HG03108 (cell line): ENCODE results near the gene E2F3.

Source experiments
- ATAC-seq: cut with Tn5 transposase; IDR thresholded peaks from one replicate; pipeline ENCODE4 v1.9.1; 2021; ENCODE audit warnings: moderate library complexity; ENCODE audit not compliant: unreplicated experiment

E2F3 gene

GRCh38 chr6:20402092-20402341 lies 338 bp downstream of the E2F3 start:
- ATAC-seq = no peak

- no peak for ATAC-seq
These were observed 827 bp downstream of the E2F3 start for GRCh38 chr6:20402342-20403069.

DNA sequence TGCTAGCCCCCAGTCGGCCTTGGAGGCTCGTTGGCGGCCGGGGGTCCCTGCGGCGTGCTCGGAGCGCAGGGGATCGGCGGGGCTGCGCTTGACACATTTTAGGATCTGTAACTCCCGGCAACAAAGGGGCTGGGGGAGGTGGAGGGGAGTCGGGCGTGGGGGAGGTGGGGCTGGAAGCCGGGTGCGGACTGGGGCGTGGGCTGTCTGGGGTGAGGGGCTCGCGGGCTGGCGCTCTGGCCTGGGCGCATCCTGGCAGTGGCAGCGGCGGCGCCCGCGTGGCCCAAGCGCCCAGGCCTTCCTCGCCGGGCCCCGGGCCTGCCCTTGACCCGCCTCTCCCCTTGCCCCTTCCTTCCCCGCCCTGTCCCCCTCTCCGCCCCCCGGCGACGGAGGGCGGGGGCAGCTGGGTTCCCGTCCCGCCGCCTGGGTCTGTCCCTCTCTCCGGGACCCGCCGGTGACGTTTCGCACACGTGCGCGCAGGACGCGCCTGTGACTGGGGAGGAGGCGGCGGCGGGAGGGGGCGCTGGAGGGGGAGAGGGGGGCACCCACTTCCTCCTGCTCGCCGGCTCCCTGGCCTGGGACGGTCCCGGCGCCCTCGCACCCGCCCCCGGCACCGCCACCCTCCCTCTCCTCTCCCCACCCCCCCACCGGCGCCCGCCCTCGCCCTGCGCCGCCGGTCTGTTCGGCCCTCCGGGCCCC lies 1.5 kb downstream of the E2F3 start:
- peak; percentile 46 for ATAC-seq

GRCh38 chr6:20403766-20404640 lies 2.3 kb downstream of the E2F3 start:
- no peak for ATAC-seq

- ATAC-seq = peak; percentile 19
These were observed 3.0 kb downstream of the E2F3 start for GRCh38 chr6:20404641-20405032.

GRCh38 chr6:20408851-20409250 lies 7.2 kb downstream of the E2F3 start:
- no peak for ATAC-seq

DNA sequence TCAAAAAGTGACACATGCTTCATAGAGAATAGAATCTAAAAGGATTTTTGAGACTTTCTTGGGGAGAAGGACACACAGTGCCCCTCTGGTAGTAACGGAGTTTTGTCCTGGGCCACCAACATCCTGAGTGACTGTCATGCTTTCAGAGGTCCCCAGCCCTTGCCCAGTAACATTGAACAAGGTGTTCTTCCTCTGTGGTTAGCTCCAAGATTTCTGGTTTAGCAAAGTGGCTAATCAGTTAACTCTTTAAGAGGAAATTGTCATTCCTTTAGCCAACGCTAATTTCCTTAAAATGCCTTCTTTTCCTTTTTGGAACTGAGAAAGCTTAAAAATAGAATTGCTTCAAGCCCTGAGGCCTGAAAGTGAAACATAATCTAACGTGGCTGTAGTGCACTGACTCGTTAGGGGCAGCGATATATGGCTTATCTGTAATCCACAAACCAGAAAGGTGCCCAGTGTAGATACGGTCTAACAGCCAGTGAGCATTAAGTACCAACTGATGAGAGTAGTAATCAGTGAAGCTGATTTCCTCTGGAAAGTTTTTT lies 7.8 kb downstream of the E2F3 start:
- peak; percentile 92 for ATAC-seq

- ATAC-seq = no peak
These were observed 9.9 kb downstream of the E2F3 start for GRCh38 chr6:20411544-20411943.

DNA sequence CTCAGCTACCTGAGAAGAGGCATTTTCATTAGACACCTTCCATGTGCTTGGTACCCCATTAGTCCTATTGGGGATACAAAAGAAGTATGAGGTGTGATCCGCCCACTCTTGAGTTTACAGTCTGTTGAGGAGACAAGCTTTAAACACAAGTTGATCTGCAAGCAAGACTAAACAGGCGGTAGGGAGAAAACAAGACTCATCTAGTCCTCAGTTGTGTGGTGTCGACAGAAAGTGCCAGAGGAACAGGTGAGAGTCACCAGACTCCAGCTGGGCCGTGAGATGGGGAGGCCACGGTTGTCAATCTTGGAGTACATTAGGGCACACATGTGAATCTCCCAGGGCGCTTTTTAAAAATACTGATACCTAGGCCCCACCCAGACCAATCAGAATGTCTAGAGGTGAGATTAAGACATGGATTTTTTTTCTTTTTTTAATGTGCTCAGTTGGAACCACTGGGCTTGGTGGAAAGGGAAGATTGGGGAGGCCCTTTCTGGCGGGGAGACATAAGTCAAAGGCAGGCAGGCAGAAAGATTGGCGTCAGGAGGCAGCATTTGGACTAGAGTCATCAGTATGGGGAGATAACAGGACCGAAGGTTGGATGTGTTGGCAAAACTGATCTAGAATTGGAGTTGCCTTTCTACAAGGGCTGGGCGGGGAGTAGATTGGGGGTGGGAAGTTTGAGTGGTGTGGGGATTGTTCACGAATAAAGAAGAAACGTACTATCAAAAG lies 10.4 kb downstream of the E2F3 start:
- ATAC-seq = no peak

DNA sequence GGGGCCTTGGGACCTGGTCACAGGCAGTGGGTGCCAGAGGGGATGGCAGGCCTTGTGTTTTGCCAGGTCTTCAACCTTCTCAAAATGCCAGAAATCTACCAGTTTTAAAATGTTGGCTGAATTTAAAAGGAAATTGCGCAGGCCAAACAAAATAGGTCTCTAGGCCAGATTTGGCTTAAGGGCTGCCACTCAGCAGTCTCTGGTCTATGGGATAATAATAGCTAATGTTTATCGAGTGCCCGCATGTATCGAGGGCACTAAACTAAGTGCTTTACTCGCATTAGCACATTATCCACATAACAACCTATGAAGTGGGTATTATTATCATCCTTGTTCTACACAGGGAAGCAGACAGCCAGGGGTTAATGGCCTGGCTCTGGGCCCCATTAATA lies 11.0 kb downstream of the E2F3 start:
- no peak for ATAC-seq

- ATAC-seq = no peak
These were observed 12.1 kb downstream of the E2F3 start for GRCh38 chr6:20413826-20414225.

GRCh38 chr6:20414711-20415110 lies 13.0 kb downstream of the E2F3 start:
- no peak for ATAC-seq

DNA sequence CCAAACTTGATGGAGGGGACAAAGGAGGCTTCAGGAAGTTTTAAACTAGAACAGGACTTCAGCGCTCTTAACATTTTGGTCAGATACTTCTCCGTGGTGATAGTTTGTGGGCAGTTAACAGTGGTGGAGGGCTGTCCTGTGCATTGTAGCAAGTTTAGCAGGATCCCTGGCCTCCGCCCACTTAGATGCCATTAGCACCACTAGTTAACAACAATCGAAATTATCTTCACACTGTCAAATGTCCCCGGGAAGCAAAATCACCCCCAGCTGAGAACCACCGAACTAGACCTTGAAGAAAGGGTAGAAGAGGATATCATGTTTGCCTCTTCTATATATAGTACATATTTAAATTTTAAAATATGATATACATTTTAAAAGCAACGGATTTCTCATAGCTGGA lies 13.6 kb downstream of the E2F3 start:
- no peak for ATAC-seq

DNA sequence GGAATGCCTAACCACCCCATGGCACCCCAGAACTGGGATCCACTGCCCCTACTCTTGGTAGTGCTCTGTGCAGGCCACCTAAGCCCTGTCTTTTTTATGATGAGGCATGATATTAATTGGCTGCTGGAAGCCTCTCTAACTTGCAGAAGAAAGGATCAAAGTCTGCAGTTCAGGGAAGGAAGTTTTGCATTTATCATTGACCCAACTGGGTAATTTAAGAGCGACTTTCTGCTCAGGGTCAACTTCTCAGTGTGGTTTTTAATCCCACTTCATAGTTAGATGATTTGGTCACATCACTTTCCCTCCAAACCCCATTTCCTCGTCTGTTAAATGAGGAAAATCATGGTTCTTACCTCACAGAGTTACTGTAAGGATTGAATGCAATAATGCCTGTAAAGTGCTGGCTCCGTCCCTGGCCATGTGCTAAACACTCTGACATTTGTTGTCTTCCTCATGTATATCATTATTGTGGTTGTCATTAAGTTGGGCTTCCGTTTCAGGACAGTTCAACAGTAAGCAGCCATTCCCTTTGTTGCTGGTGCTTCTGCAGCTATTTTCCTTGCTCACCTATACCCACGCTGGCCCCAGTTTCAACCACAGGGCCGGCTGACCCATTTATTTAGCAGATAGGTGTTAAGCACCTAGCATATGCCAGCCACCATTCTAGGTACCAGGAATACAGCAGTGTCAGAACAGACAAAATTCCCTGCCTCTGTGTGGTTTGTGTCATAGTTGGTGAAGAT lies 14.2 kb downstream of the E2F3 start:
- no peak for ATAC-seq

DNA sequence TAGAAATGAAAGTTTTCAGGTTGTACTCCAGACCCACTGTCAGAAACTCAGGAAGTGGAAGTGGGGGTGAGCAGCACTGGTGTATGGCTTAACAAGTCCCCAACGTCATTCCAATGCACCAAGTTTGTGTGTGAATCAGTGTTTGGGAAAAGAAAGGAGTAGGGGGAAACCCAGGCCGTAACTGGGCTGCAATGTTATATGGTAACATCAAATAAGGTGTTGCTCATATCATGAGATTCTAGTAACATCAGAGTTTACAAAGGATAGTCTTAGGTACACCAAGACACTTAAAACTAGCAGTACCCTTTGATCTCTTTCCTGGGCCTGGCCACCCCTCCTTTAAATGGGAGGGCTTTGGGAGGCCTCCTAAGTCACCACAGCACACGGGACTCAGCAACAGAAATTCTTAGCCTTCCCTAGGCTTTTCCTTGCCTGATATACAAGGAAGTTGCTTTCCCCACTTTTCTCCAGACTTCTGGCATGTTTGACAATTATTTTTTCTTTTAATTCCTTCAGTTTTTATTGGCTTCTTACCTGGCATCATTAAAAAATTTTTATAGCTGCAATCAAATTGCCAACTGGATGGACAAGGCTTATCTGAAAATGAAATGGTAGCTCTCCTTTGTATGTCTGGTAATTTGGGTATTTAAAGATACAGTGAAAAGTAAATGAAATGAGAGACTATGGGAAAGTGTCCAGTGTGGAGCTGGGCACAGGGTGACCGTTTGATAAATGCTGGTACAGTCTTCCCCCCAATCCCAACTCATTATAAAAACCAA lies 15.1 kb downstream of the E2F3 start:
- no peak for ATAC-seq

GRCh38 chr6:20417819-20418218 lies 16.1 kb downstream of the E2F3 start:
- ATAC-seq = peak; percentile 45

DNA sequence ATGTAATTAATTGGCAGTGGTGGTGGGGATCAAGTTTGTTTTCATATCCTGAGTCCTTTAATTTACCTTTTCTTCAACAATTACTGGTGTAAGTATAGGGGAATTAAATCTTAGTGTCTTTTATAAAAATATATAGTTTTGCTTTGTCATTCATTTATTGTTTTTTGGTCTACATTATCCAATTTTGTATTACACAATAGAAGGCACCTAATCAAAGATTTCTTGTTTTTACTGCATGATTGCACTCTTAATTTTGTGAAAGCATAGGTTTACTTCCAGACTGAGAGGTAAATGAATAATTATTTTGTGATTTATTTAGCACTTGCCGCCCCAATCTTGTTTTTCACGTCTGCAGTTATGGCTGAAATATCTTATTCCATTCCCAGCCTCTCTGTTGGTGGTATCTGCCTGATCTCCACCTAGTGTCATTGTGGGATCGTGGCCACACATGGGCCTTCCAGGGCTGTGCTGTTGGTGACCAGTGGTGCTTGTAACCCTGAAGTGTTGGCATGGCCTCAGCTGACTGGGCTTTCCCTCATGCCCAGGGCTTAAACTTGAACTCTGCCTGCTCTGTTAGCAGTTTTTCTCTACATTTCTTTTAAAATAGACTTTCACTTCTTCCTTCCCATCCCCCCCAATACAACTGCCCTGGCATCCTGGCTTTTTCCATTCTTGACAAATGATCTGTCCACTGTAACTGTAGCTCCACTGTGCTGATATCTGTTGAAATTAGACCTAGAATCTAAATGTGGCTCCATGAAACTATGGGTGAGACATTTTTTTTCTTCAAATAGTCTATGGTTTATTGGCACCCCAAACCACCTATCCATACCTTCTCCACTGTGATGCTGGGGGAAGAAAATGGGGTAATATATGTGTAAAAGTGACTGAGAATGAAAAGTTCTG lies 24.8 kb downstream of the E2F3 start:
- no peak for ATAC-seq

- ATAC-seq = peak; percentile 83
These were observed 26.2 kb downstream of the E2F3 start for GRCh38 chr6:20427856-20428255.

- no peak for ATAC-seq
These were observed 31.0 kb downstream of the E2F3 start for GRCh38 chr6:20432692-20433091.
